ENCODE data around the gene UAP1L1.

UAP1L1 gene

GRCh38 chr9:137083394-137084004 is 6.2 kb downstream of the UAP1L1 start:
- peaks cover 0 to 7% of the 10 kb centered on the region in 2 donors for H3K9me3 ChIP-seq (replicated peaks in 1 of 2; ENCODE audit: control insufficient read depth in 2 of 2, insufficient read depth in 1 of 2, low read depth in 1 of 2, low read length in 2 of 2)
- no peak overlapping the region for H4K91ac ChIP-seq (ENCODE audit: low read depth, low read length, poor library complexity)
- peak overlapping the region in 1 of 2 donors; percentile 18 for H3K4me3 ChIP-seq (ENCODE audit: low read length in 2 of 2)
- H3K36me3 ChIP-seq (replicated peaks in 1 of 2; ENCODE audit: control insufficient read depth in 2 of 2, insufficient read depth in 2 of 2, low read length in 2 of 2) = peaks cover 0 to 5% of the 10 kb centered on the region in 2 donors
- DNase-seq (ENCODE audit: low spot score) = no peak
- H3K27me3 ChIP-seq (ENCODE audit: control insufficient read depth in 3 of 3, insufficient read depth in 3 of 3, low read depth in 1 of 3, low read length in 3 of 3) = peaks cover 15 to 64% (median 46%) of the 10 kb centered on the region in 3 experiments
- peak overlapping the region; percentile 54 for H2AK5ac ChIP-seq (ENCODE audit: low read depth, low read length)
- H2BK15ac ChIP-seq (ENCODE audit: low read length) = no peak overlapping the region
- H3K79me1 ChIP-seq (ENCODE audit: low read depth, low read length) = peaks cover 3% of the 10 kb centered on the region
- H3K9ac ChIP-seq (ENCODE audit: low read depth, low read length, poor library complexity) = no peak overlapping the region
- H3K4me2 ChIP-seq (ENCODE audit: insufficient read depth, low read length, poor library complexity, severe bottlenecking) = no peak overlapping the region
- H3K4me1 ChIP-seq (ENCODE audit: control insufficient read depth in 2 of 2, insufficient read depth in 1 of 2, low read depth in 1 of 2, low read length in 2 of 2) = peaks cover 14 to 23% of the 10 kb centered on the region in 2 donors
- no peak overlapping the region for H4K8ac ChIP-seq (ENCODE audit: low read depth, low read length)
- H3K27ac ChIP-seq (replicated peaks; ENCODE audit: low read length) = no peak overlapping the region
- H3K23ac ChIP-seq (ENCODE audit: low read depth, low read length, poor library complexity) = no peak overlapping the region
- no peak overlapping the region for H2BK120ac ChIP-seq (ENCODE audit: low read depth, low read length)
- H3K18ac ChIP-seq (ENCODE audit: low read length) = no peak overlapping the region
- peak overlapping the region; percentile 27 for H2AFZ ChIP-seq (ENCODE audit: low read length)
- no peak overlapping the region for H2BK12ac ChIP-seq (ENCODE audit: low read length)
- H3K14ac ChIP-seq (ENCODE audit: low read length) = no peak overlapping the region
- no CpG with 5 or more reads among the region's 12 CpGs for WGBS, 2 donors (ENCODE audit: extremely low coverage in 2 of 2, insufficient read length in 2 of 2, insufficient replicate concordance in 1 of 2)
- H3K4ac ChIP-seq (ENCODE audit: low read length) = no peak overlapping the region
- no peak overlapping the region for H2BK5ac ChIP-seq (ENCODE audit: low read length)

- Histone ChIP-seq H2AFZ (ENCODE audit: low read length) (no peak overlapping the region), H3K9me3 (replicated peaks in 1 of 2; ENCODE audit: control insufficient read depth in 2 of 2, insufficient read depth in 1 of 2, low read depth in 1 of 2, low read length in 2 of 2) (peaks cover 0 to 3% of the 10 kb centered on the region in 2 donors), H3K27ac (replicated peaks; ENCODE audit: low read length) (no peak overlapping the region), H2BK5ac (ENCODE audit: low read length) (no peak overlapping the region), H3K9ac (ENCODE audit: low read depth, low read length, poor library complexity) (peak overlapping the region; percentile 68), H2BK15ac (ENCODE audit: low read length) (no peak overlapping the region), H3K36me3 (replicated peaks in 1 of 2; ENCODE audit: control insufficient read depth in 2 of 2, insufficient read depth in 2 of 2, low read length in 2 of 2) (peaks cover 5 to 11% of the 10 kb centered on the region in 2 donors), H4K91ac (ENCODE audit: low read depth, low read length, poor library complexity) (no peak overlapping the region), H2AK5ac (ENCODE audit: low read depth, low read length) (no peak overlapping the region), H3K4me3 (ENCODE audit: low read length in 2 of 2) (no peak overlapping the region), H3K79me1 (ENCODE audit: low read depth, low read length) (peaks cover 3% of the 10 kb centered on the region), H3K4me2 (ENCODE audit: insufficient read depth, low read length, poor library complexity, severe bottlenecking) (no peak overlapping the region), H3K4me1 (ENCODE audit: control insufficient read depth in 2 of 2, insufficient read depth in 1 of 2, low read depth in 1 of 2, low read length in 2 of 2) (peaks cover 10 to 20% of the 10 kb centered on the region in 2 donors), H3K27me3 (ENCODE audit: control insufficient read depth in 3 of 3, insufficient read depth in 3 of 3, low read depth in 1 of 3, low read length in 3 of 3) (peaks cover 6 to 54% (median 36%) of the 10 kb centered on the region in 3 experiments), H3K14ac (ENCODE audit: low read length) (no peak overlapping the region), H4K8ac (ENCODE audit: low read depth, low read length) (no peak overlapping the region), H2BK120ac (ENCODE audit: low read depth, low read length) (no peak overlapping the region), H2BK12ac (ENCODE audit: low read length) (no peak overlapping the region), H3K4ac (ENCODE audit: low read length) (no peak overlapping the region), H3K23ac (ENCODE audit: low read depth, low read length, poor library complexity) (peak overlapping the region; percentile 40), H3K18ac (ENCODE audit: low read length) (no peak overlapping the region)
- no CpG with 5 or more reads among the region's 9 CpGs for WGBS, 2 donors (ENCODE audit: extremely low coverage in 2 of 2, insufficient read length in 2 of 2, insufficient replicate concordance in 1 of 2)
- DNase-seq (ENCODE audit: low spot score) = no peak
Observed at GRCh38 chr9:137084526-137084925, 7.2 kb downstream of the UAP1L1 start.

DNA sequence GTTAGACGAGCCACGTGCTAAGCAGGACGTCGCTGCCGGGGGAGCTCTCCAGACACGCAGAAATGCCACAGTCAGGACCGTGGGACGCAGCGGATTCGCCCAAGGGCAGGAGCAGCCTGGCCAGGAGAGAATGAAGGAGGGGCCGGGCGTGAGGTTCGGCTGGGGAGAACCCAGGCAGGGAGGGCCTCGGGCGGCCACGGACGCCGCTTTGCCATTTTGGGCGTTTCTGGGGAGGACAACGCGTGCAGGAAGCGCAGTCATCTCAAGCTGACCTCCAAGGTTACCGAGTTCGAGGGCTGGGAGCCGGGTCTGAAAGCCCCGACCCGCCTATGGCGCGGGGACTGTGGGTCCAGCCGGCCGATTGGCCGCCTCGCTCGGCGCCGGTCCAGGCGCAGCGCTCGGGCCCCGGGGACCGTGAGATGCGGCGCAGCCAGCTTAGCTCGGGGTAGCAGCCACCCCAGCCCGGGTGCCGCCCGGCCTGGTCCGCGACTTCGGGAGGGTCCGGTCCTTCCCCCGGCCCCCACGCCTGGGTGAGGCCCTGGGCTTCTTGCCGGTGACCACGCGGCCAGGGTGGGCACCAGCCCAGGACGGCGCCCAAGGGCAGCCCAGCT is 8.7 kb downstream of the UAP1L1 start:
- Histone ChIP-seq H2BK12ac (ENCODE audit: low read length) (peak overlapping the region; percentile 81), H3K27ac (replicated peaks; ENCODE audit: low read length) (no peak overlapping the region), H3K18ac (ENCODE audit: low read length) (peak overlapping the region; percentile 76), H3K9me3 (replicated peaks in 1 of 2; ENCODE audit: control insufficient read depth in 2 of 2, insufficient read depth in 1 of 2, low read depth in 1 of 2, low read length in 2 of 2) (no peaks in the 10 kb centered on the region), H2BK120ac (ENCODE audit: low read depth, low read length) (no peak overlapping the region), H3K36me3 (replicated peaks in 1 of 2; ENCODE audit: control insufficient read depth in 2 of 2, insufficient read depth in 2 of 2, low read length in 2 of 2) (peaks cover 6 to 20% of the 10 kb centered on the region in 2 donors), H4K8ac (ENCODE audit: low read depth, low read length) (peak overlapping the region; percentile 65), H3K23ac (ENCODE audit: low read depth, low read length, poor library complexity) (peak overlapping the region; percentile 99), H3K4me1 (ENCODE audit: control insufficient read depth in 2 of 2, insufficient read depth in 1 of 2, low read depth in 1 of 2, low read length in 2 of 2) (peaks cover 10 to 20% of the 10 kb centered on the region in 2 donors), H3K27me3 (ENCODE audit: control insufficient read depth in 3 of 3, insufficient read depth in 3 of 3, low read depth in 1 of 3, low read length in 3 of 3) (peaks cover 2 to 39% (median 22%) of the 10 kb centered on the region in 3 experiments), H3K4ac (ENCODE audit: low read length) (no peak overlapping the region), H3K4me3 (ENCODE audit: low read length in 2 of 2) (peak overlapping the region; percentile 84), H4K91ac (ENCODE audit: low read depth, low read length, poor library complexity) (no peak overlapping the region), H3K79me1 (ENCODE audit: low read depth, low read length) (peaks cover 3% of the 10 kb centered on the region), H2AFZ (ENCODE audit: low read length) (peak overlapping the region; percentile 97), H2AK5ac (ENCODE audit: low read depth, low read length) (peak overlapping the region; percentile 75), H2BK15ac (ENCODE audit: low read length) (peak overlapping the region; percentile 49), H3K14ac (ENCODE audit: low read length) (peak overlapping the region; percentile 38), H3K4me2 (ENCODE audit: insufficient read depth, low read length, poor library complexity, severe bottlenecking) (peak overlapping the region; percentile 98), H3K9ac (ENCODE audit: low read depth, low read length, poor library complexity) (peak overlapping the region; percentile 91), H2BK5ac (ENCODE audit: low read length) (no peak overlapping the region)
- no CpG with 5 or more reads among the region's 58 CpGs for whole genome bisulfite sequencing, 2 donors (ENCODE audit: extremely low coverage in 2 of 2, insufficient read length in 2 of 2, insufficient replicate concordance in 1 of 2)
- DNase-seq (ENCODE audit: low spot score) = no peak

Measured in neuronal stem cell (in vitro differentiated cells).